Measurements from ENCODE around the gene BTF3. TPM values are rescaled to one million over a fixed set of nuclear protein-coding genes. Genes with fewer than 3 reads are reported as not detected.

BTF3 gene
- total RNA-seq, 1 donor, result 207 TPM

- H3K36me3 ChIP-seq (ENCODE audit: insufficient read depth, low read length), result no peaks in the 10 kb centered on the region
- DNase-seq (ENCODE audit: insufficient read length, low spot score, missing footprints), result no peak
- no peak overlapping the region for H3K4me2 ChIP-seq (ENCODE audit: insufficient read depth, low read length)
- H3K79me2 ChIP-seq (ENCODE audit: insufficient read depth, low read length), result no peaks in the 10 kb centered on the region
- H3K4me1 ChIP-seq (ENCODE audit: insufficient read depth, low read length), result peaks cover 7% of the 10 kb centered on the region
- H3K27ac ChIP-seq (ENCODE audit: low read depth, low read length), result no peak overlapping the region
- no peaks in the 10 kb centered on the region for H3K9me3 ChIP-seq (ENCODE audit: low read depth, low read length)
- no peak for TF ChIP-seq CTCF (IDR thresholded peaks at IDR 0.05; ENCODE audit: extremely low read depth, low read depth, low read length)
- H2AFZ ChIP-seq (ENCODE audit: low read length), result no peak overlapping the region
- H3K27me3 ChIP-seq (ENCODE audit: insufficient read depth, low read length), result no peaks in the 10 kb centered on the region
- H4K20me1 ChIP-seq (ENCODE audit: insufficient read depth, low read length), result no peaks in the 10 kb centered on the region
- no peak overlapping the region for H3K4me3 ChIP-seq (ENCODE audit: insufficient read depth, low read length)
Measured at GRCh38 chr5:73529081-73529480, 30.8 kb downstream of the BTF3 start.

DNA sequence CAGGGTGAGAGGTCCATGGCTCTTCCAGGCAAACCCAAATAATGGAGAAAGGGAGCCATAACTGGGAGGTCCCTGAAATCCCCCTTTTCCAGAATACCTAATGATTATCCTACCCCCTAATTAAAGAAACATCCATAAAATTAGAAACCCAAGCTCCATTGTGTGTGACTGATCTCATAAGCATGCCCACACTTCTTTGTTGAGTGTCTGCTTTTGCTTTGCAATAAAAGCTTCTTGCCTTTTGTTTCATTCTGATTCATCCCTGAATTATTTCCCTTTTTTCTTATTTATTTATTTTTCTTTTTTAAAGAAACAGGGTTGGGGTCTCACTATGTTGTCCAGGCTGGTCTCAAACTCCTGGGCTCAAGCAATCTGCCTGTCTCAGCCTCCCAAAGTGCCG lies 33.1 kb downstream of the BTF3 start:
- peaks cover 7% of the 10 kb centered on the region for H3K4me1 ChIP-seq (ENCODE audit: insufficient read depth, low read length)
- H3K9me3 ChIP-seq (ENCODE audit: low read depth, low read length), result no peaks in the 10 kb centered on the region
- no peak overlapping the region for H2AFZ ChIP-seq (ENCODE audit: low read length)
- no peak overlapping the region for H3K27ac ChIP-seq (ENCODE audit: low read depth, low read length)
- H3K4me3 ChIP-seq (ENCODE audit: insufficient read depth, low read length), result no peak overlapping the region
- H4K20me1 ChIP-seq (ENCODE audit: insufficient read depth, low read length), result no peaks in the 10 kb centered on the region
- H3K36me3 ChIP-seq (ENCODE audit: insufficient read depth, low read length), result no peaks in the 10 kb centered on the region
- no peak for TF ChIP-seq CTCF (IDR thresholded peaks at IDR 0.05; ENCODE audit: extremely low read depth, low read depth, low read length)
- H3K27me3 ChIP-seq (ENCODE audit: insufficient read depth, low read length), result peaks cover 3% of the 10 kb centered on the region
- no peaks in the 10 kb centered on the region for H3K79me2 ChIP-seq (ENCODE audit: insufficient read depth, low read length)
- DNase-seq (ENCODE audit: insufficient read length, low spot score, missing footprints), result no peak
- no peak overlapping the region for H3K4me2 ChIP-seq (ENCODE audit: insufficient read depth, low read length)

DNA sequence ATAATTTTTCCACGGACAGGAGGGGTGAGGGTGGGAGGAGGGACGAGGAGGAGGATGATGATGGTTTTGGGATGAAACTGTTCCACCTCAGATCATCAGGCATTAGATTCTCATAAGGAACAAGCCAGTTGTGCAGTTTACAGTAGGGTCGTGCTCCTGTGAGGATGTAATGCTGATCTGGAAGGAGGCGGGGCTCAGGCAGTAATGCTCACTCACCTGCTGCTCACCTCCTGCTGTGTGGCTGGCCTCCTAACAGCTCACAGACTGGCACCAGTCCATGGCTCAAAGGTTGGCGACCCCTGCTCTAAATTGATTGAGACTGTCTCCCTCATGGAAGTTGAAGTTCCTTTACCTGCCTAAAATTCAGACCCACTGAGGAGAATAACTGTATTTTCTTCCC lies 34.0 kb downstream of the BTF3 start:
- Histone ChIP-seq H3K27ac (ENCODE audit: low read depth, low read length) (no peak overlapping the region), H3K36me3 (ENCODE audit: insufficient read depth, low read length) (no peaks in the 10 kb centered on the region), H3K27me3 (ENCODE audit: insufficient read depth, low read length) (peaks cover 3% of the 10 kb centered on the region), H4K20me1 (ENCODE audit: insufficient read depth, low read length) (no peaks in the 10 kb centered on the region), H3K9me3 (ENCODE audit: low read depth, low read length) (no peaks in the 10 kb centered on the region), H3K4me3 (ENCODE audit: insufficient read depth, low read length) (no peak overlapping the region), H3K4me2 (ENCODE audit: insufficient read depth, low read length) (no peak overlapping the region), H2AFZ (ENCODE audit: low read length) (no peak overlapping the region), H3K4me1 (ENCODE audit: insufficient read depth, low read length) (peaks cover 7% of the 10 kb centered on the region), H3K79me2 (ENCODE audit: insufficient read depth, low read length) (no peaks in the 10 kb centered on the region)
- DNase-seq (ENCODE audit: insufficient read length, low spot score, missing footprints), result no peak
- no peak for TF ChIP-seq CTCF (IDR thresholded peaks at IDR 0.05; ENCODE audit: extremely low read depth, low read depth, low read length)

DNA sequence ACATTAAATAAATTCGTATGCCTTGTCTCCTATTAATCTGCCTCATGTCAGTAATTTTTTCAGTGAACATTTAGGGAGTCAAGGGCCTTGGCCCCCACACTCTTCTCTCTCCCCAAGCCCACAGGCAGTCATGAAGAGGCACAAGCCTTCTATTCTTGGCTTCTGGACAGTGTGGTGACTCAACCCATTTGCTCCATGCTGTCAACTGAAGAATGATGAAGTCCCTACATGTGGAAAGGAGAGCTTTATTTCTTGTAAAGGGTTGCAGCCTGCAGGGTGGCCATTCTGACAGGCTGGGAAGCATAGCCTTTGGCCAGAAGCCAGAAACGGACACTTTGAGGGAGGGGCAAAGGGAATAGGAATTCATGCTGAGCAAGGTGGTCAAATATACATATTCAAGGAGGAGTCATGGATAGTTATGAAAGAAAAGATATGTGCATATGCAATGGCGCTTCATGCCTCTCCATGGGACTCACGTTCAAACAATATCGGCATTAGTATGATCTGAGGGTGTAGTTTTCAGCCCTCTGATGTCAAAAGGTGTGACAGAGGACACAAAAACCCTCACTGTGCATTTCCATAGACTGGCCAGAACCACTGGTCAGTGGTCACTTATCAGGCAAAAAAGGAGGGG lies 35.9 kb downstream of the BTF3 start:
- Histone ChIP-seq H3K27me3 (ENCODE audit: insufficient read depth, low read length) (peaks cover 3% of the 10 kb centered on the region), H3K4me3 (ENCODE audit: insufficient read depth, low read length) (no peak overlapping the region)
- no peak for DNase-seq (ENCODE audit: insufficient read length, low spot score, missing footprints)

More for the DNA sequence above, 35.9 kb downstream of the BTF3 start:
- Histone ChIP-seq H3K36me3 (ENCODE audit: insufficient read depth, low read length) (no peaks in the 10 kb centered on the region), H3K4me1 (ENCODE audit: insufficient read depth, low read length) (peaks cover 7% of the 10 kb centered on the region), H3K4me2 (ENCODE audit: insufficient read depth, low read length) (no peak overlapping the region), H2AFZ (ENCODE audit: low read length) (no peak overlapping the region), H3K79me2 (ENCODE audit: insufficient read depth, low read length) (no peaks in the 10 kb centered on the region), H4K20me1 (ENCODE audit: insufficient read depth, low read length) (no peaks in the 10 kb centered on the region), H3K27ac (ENCODE audit: low read depth, low read length) (no peak overlapping the region), H3K9me3 (ENCODE audit: low read depth, low read length) (no peaks in the 10 kb centered on the region)
- TF ChIP-seq CTCF (IDR thresholded peaks at IDR 0.05; ENCODE audit: extremely low read depth, low read depth, low read length), result no peak

All from osteoblast (primary cell).